GM12878 (cell line): ENCODE data around the gene METRNL. TPM values are rescaled to one million over a fixed set of nuclear protein-coding genes. Genes with fewer than 3 reads are reported as not detected.

Experiments used
- ATAC-seq: fragments of 200-7000 bp; cut with Tn5 transposase; 3 replicates; pipeline ENCODE4 v1.9.1; 2020; ENCODE audit warnings: mild to moderate bottlenecking, moderate library complexity
- BruUV-seq: library from RNA; stranded (reverse); fragments of 400-500 nt; replicated peaks from 2 replicates; lab custom pipeline; 2021; lab: Mats Ljungman, UMichigan
- CTCF ChIA-PET: fragments of 300-600 bp; sonication (Branson Sonifier 250); formaldehyde crosslinking; extraction: SDS; loops from one replicate; lab custom pipeline; 2021; ENCODE audit warnings: inconsistent platforms; lab: Yijun Ruan, JAX
- POLR2A ChIA-PET: fragments of 350-600 bp; formaldehyde crosslinking; extraction: SDS; loops from one replicate; lab custom pipeline; 2021; ENCODE audit warnings: inconsistent platforms; lab: Charles Lee
- RAD21 ChIA-PET: fragments of 300-600 bp; sonication (Branson Sonifier 250); formaldehyde crosslinking; loops from one replicate; lab custom pipeline; 2023; ENCODE audit warnings: antibody characterized with exemption; ENCODE audit not compliant: unreplicated experiment; lab: Charles Lee
- SMC1A ChIA-PET: fragments of 300-600 bp; sonication (Branson Sonifier 250); formaldehyde crosslinking; loops from one replicate; lab custom pipeline; 2023; ENCODE audit not compliant: unreplicated experiment, uncharacterized antibody; lab: Charles Lee
- DNase-seq: peaks from one replicate; pipeline ENCODE4 v3.0.0-alpha.2; 2011; ENCODE audit warnings: low read depth, low spot score
- FAIRE-seq: peaks from 3 replicates; lab custom pipeline; 2011; peaks lifted over from hg19 to GRCh38; lab: Jason Lieb, UNC
- H2AFZ ChIP-seq: 2 replicates; pipeline ENCODE4 v1.6.0; 2011; ENCODE audit warnings: low read depth, low read length, control low read depth; ENCODE audit not compliant: control insufficient read depth
- H3K27ac ChIP-seq: 2 replicates; pipeline ENCODE4 v1.5.1; 2011; ENCODE audit warnings: control low read depth; ENCODE audit not compliant: control insufficient read depth, insufficient read depth
- H3K27me3 ChIP-seq, 2 experiments: replicated peaks in 1 of 2; 2 replicates each; pipeline versions ENCODE4 v1.6.0 to v1.6.1; 2011; ENCODE audit warnings: low read length in 1 of 2; ENCODE audit not compliant: control insufficient read depth in 2 of 2, insufficient read depth in 2 of 2
- H3K36me3 ChIP-seq, 2 experiments: 2 replicates each; pipeline ENCODE4 v1.5.1; 2011; ENCODE audit warnings: low read length in 1 of 2; ENCODE audit not compliant: control insufficient read depth in 2 of 2, insufficient read depth in 2 of 2
- H3K4me1 ChIP-seq: 2 replicates; pipeline ENCODE4 v1.6.1; 2011; ENCODE audit warnings: mild to moderate bottlenecking, low read length, moderate library complexity, mixed read lengths; ENCODE audit not compliant: control insufficient read depth, insufficient read depth
- H3K4me2 ChIP-seq: 2 replicates; pipeline ENCODE4 v1.6.0; 2011; ENCODE audit warnings: control low read depth; ENCODE audit not compliant: control insufficient read depth, insufficient read depth
- H3K4me3 ChIP-seq: fragments of 200-600 bp; sonication (generic); 2 replicates; pipeline ENCODE4 v1.5.1; 2016
- H3K79me2 ChIP-seq: 2 replicates; pipeline ENCODE4 v1.6.0; 2011; ENCODE audit warnings: low read length; ENCODE audit not compliant: control insufficient read depth, insufficient read depth
- H3K9ac ChIP-seq: 2 replicates; pipeline ENCODE4 v1.8.0; 2011; ENCODE audit warnings: low read length, control low read depth, mixed read lengths; ENCODE audit not compliant: control insufficient read depth, insufficient read depth
- H3K9me3 ChIP-seq: replicated peaks from 3 replicates; pipeline ENCODE4 v1.5.1; 2011; ENCODE audit warnings: mild to moderate bottlenecking, low read length; ENCODE audit not compliant: control insufficient read depth, insufficient read depth
- H4K20me1 ChIP-seq: 2 replicates; pipeline ENCODE4 v1.6.0; 2011; ENCODE audit not compliant: control insufficient read depth, insufficient read depth
- CREM ChIP-seq: IDR thresholded peaks from 2 replicates; pipeline ENCODE4 v1.6.1; 2014; ENCODE audit warnings: antibody characterized with exemption, low read depth
- EGR1 ChIP-seq, 2 experiments: IDR thresholded peaks; 1 replicate in 1 of 2; 2 replicates in 1 of 2; pipeline ENCODE4 v1.6.1; 2011 to 2012; ENCODE audit warnings: low read depth in 2 of 2, low read length in 2 of 2, borderline replicate concordance in 1 of 2, mild to moderate bottlenecking in 1 of 2, moderate library complexity in 1 of 2
- EZH2 ChIP-seq: IDR thresholded peaks from 2 replicates; pipeline ENCODE4 v1.6.1; 2012; ENCODE audit warnings: low read depth, mild to moderate bottlenecking, control low read depth, inconsistent platforms, low read length, borderline replicate concordance; ENCODE audit not compliant: control insufficient read depth
- GABPA ChIP-seq: IDR thresholded peaks from 2 replicates; pipeline ENCODE4 v1.6.1; 2014; ENCODE audit warnings: antibody characterized with exemption, low read depth, mild to moderate bottlenecking, inconsistent platforms
- IRF5 ChIP-seq: fragments of 450-650 bp; IDR thresholded peaks from 2 replicates; pipeline ENCODE4 v1.6.1; 2017; ENCODE audit warnings: borderline replicate concordance
- JUNB ChIP-seq: IDR thresholded peaks from 2 replicates; pipeline ENCODE4 v1.6.1; 2016; ENCODE audit warnings: antibody characterized with exemption, mild to moderate bottlenecking
- KAT2A ChIP-seq: conservative IDR thresholded peaks from 2 replicates; pipeline ENCODE4 v1.6.1; 2011; ENCODE audit warnings: low read depth, low read length; ENCODE audit not compliant: control insufficient read depth
- NFYA ChIP-seq: IDR thresholded peaks from 2 replicates; pipeline ENCODE4 v1.6.1; 2011; ENCODE audit warnings: low read depth, mild to moderate bottlenecking, low read length, improper control_type of control experiment, borderline replicate concordance
- NR2C1 ChIP-seq: fragments of 450-650 bp; IDR thresholded peaks from 2 replicates; pipeline ENCODE4 v1.6.1; 2017; ENCODE audit warnings: antibody characterized with exemption, mild to moderate bottlenecking, moderate library complexity
- PML ChIP-seq: IDR thresholded peaks from 2 replicates; pipeline ENCODE4 v1.6.1; 2012; ENCODE audit warnings: low read length, inconsistent platforms
- POLR2A ChIP-seq: IDR thresholded peaks from 2 replicates; pipeline ENCODE4 v1.6.1; 2011; ENCODE audit warnings: low read depth, mild to moderate bottlenecking, low read length
- RFX5 ChIP-seq: IDR thresholded peaks from 2 replicates; pipeline ENCODE4 v1.6.1; 2011; ENCODE audit warnings: low read depth, low read length, improper control_type of control experiment
- SIN3A ChIP-seq: IDR thresholded peaks from 2 replicates; pipeline ENCODE4 v1.6.1; 2012; ENCODE audit warnings: low read depth, low read length, improper control_type of control experiment
- SPI1 ChIP-seq: IDR thresholded peaks from 2 replicates; pipeline ENCODE4 v1.6.1; 2011; ENCODE audit warnings: low read depth, mild to moderate bottlenecking, low read length, moderate library complexity, borderline replicate concordance; ENCODE audit not compliant: insufficient read depth
- STAT1 ChIP-seq: fragments of 450-650 bp; conservative IDR thresholded peaks from 2 replicates; pipeline ENCODE4 v1.6.1; 2014; ENCODE audit warnings: antibody characterized with exemption, mild to moderate bottlenecking
- ZBTB40 ChIP-seq: fragments of 450-650 bp; IDR thresholded peaks from 2 replicates; pipeline ENCODE4 v1.6.1; 2016; ENCODE audit warnings: mild to moderate bottlenecking, moderate library complexity, borderline replicate concordance
- WGBS: methylation state at CpG from one replicate; pipeline ENCODE4 v1.1.6; 2016; ENCODE audit warnings: low lambda C conversion rate; ENCODE audit not compliant: insufficient replicate concordance, insufficient coverage; ENCODE audit errors: missing lambda C conversion rate; 5-methylcytosine and 5-hydroxymethylcytosine counted together
- in situ Hi-C: fragments of 300-500 bp; cut with MboI; formaldehyde crosslinking; loops from 9 replicates; pipeline ENCODE4 v1.14.3; 2018; ENCODE audit warnings: mixed read lengths
- intact Hi-C: fragments of 100-400 bp; cut with micrococcal nuclease; formaldehyde crosslinking; loops from one replicate; pipeline ENCODE4 v1.14.2; 2022; ENCODE audit not compliant: unreplicated experiment
- polyA plus RNA-seq, 11 experiments: library from polyadenylated mRNA; depleted of rRNA in 4 of 11; unstranded in 6 of 11; stranded (reverse) in 5 of 11; fragments of >200 nt; fragmentation: Nextera tagmentation in 4 of 11; fragmentation: Illumina TruSeq in 1 of 11; extraction: Ambion mirVana in 4 of 11; extraction: Trizol in 1 of 11; gene quantifications; 1 replicate in 1 of 11; 2 replicates in 10 of 11; pipeline versions ENCODE4 v1.2.1 to v1.2.3, GENCODE V29; 2011 to 2016; ENCODE audit warnings: inconsistent platforms in 2 of 11, missing spikeins in 2 of 11, low read depth in 1 of 11
- total RNA-seq, 4 experiments: library from RNA; depleted of rRNA in 3 of 4; stranded (reverse); fragments of >200 nt in 3 of 4; fragmentation: Illumina TruSeq in 1 of 4; extraction: Trizol in 1 of 4; gene quantifications; 2 replicates each; pipeline versions ENCODE4 v1.2.1 to v1.2.3, GENCODE V29; 2013 to 2021

METRNL gene
- total and polyA plus RNA-seq, 10 of the 15 experiments (the other 5 are each of a cell fraction or from before 2014, with no cell fraction given): 0.05 to 3.7 (median 0.48) TPM; not detected in 2

- RAD21 ChIA-PET: no interaction called here
- POLR2A ChIA-PET: no interaction called here
Observed at GRCh38 chr17:83085526-83086198, 6.3 kb downstream of the METRNL start.

More at GRCh38 chr17:83085526-83086198, 6.3 kb downstream of the METRNL start:
- Histone ChIP-seq H4K20me1 (no peaks in the 10 kb centered on the region), H3K9ac (no peak overlapping the region), H3K79me2 (no peaks in the 10 kb centered on the region), H3K27ac (no peak overlapping the region), H3K4me2 (no peak overlapping the region), H3K9me3 (no peaks in the 10 kb centered on the region), H2AFZ (no peak overlapping the region), H3K27me3 (peaks cover 2 to 9% of the 10 kb centered on the region in 2 experiments; a peak in 3 of 4 replicates), H3K4me3 (no peak overlapping the region), H3K4me1 (0 out of 2 replicates have a peak, but pooled peaks cover 3% of the 10 kb centered on the region), H3K36me3 (no peaks in the 10 kb centered on the region)
- WGBS: 34% methylated on average over 25 of the region's 25 CpGs
- no peak for TF ChIP-seq GABPA
- no peak for TF ChIP-seq EZH2
- no peak for TF ChIP-seq SIN3A
- TF ChIP-seq NR2C1: no peak
- TF ChIP-seq IRF5: no peak
- TF ChIP-seq SPI1: no peak
- no peak for TF ChIP-seq PML
- no peak for TF ChIP-seq EGR1 (IDR thresholded peaks at IDR 0.05; ENCODE audit: borderline replicate concordance in 1 of 2, low read depth in 2 of 2, low read length in 2 of 2)
- no peak for TF ChIP-seq POLR2A
- no peak for TF ChIP-seq NFYA
- no peak for TF ChIP-seq JUNB
- TF ChIP-seq CREM: no peak
- no peak for TF ChIP-seq STAT1
- TF ChIP-seq RFX5: no peak
- TF ChIP-seq KAT2A: no peak
- no peak for TF ChIP-seq ZBTB40
- ATAC-seq (no peak), FAIRE-seq (no peak), DNase-seq (no peak)
- ChIA-PET SMC1A (no interaction called here), CTCF (no interaction called here)
- BruUV-seq: no TSS peak
- in situ Hi-C loops: no loop called here
- intact Hi-C loops: no loop called here
